ENCODE measurements around the gene SLC25A10. TPM values are rescaled to one million over a fixed set of nuclear protein-coding genes. Genes with fewer than 3 reads are reported as not detected.

Gene SLC25A10
- total RNA-seq, 1 experiment from 2014 or later, result 117 TPM

- no TSS peak for BruUV-seq (replicated peaks)
- Histone ChIP-seq H3K9me3 (ENCODE audit: low read length) (no peaks in the 10 kb centered on the region), H3K4me2 (ENCODE audit: low read length) (no peak overlapping the region), H3K79me2 (ENCODE audit: low read length) (no peaks in the 10 kb centered on the region), H3K9ac (ENCODE audit: low read length) (no peak overlapping the region), H4K20me1 (ENCODE audit: low read length) (no peaks in the 10 kb centered on the region), H3K4me1 (ENCODE audit: insufficient read depth, low read length) (peaks cover 38% of the 10 kb centered on the region), H3K36me3 (ENCODE audit: low read depth, low read length) (no peaks in the 10 kb centered on the region), H3K27me3 (ENCODE audit: low read length) (no peaks in the 10 kb centered on the region), H3K4me3 (ENCODE audit: low read length) (no peak overlapping the region), H3F3A (ENCODE audit: low read length, unreplicated experiment) (peaks cover 3% of the 10 kb centered on the region), H3K27ac (ENCODE audit: low read length) (no peak overlapping the region), H2AFZ (ENCODE audit: low read length) (no peak overlapping the region), H3K9me2 (replicated peaks; ENCODE audit: low read length) (no peaks in the 10 kb centered on the region)
- ChIA-PET POLR2A (ENCODE audit: unreplicated experiment) (interaction anchor here (0.6 to 0.7 kb wide), 3 partner anchors 22 to 154 kb away, joined by 4 to 12 read pairs (median 9); partner anchors contain the start of gene MRPL12), CTCF (no interaction called here)
- DNase-seq (no peak), ATAC-seq (no peak)
- TF ChIP-seq CTCF (conservative IDR thresholded peaks at IDR 0.05; ENCODE audit: low read depth, low read length), result no peak
- no peak for TF ChIP-seq EZH2phosphoT487 (IDR thresholded peaks at IDR 0.05; ENCODE audit: borderline replicate concordance, low read length)
- TF ChIP-seq EZH2 (IDR thresholded peaks at IDR 0.05; ENCODE audit: low read length, unreplicated experiment), result no peak
- intact Hi-C loops (cut with micrococcal nuclease), result no loop called here
Observed at GRCh38 chr17:81725439-81725838, 13.4 kb downstream of the SLC25A10 start.

DNA sequence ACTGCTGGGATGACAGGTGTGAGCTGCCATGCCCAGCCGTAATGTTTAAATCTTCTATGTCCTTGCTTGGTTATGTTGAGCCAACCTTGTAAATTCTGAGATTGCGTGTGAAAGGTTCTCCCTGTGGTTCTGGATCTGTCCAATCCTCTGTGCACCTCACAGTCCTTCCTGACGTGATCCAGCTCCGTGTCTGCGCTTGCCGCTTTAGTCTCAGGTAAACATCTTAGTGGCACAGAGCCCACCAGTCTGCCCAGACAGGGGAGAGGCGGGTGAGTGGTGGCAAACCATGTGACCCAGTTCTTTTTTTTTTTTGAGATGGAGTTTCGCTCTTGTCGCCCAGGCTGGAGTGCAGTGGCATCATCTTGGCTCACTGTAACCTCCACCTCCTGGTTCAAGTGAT is 13.9 kb downstream of the SLC25A10 start:
- Histone ChIP-seq H3K36me3 (ENCODE audit: low read depth, low read length) (no peaks in the 10 kb centered on the region), H3K9me3 (ENCODE audit: low read length) (no peaks in the 10 kb centered on the region), H4K20me1 (ENCODE audit: low read length) (no peaks in the 10 kb centered on the region), H3K4me3 (ENCODE audit: low read length) (no peak overlapping the region), H3K79me2 (ENCODE audit: low read length) (no peaks in the 10 kb centered on the region), H3K27ac (ENCODE audit: low read length) (no peak overlapping the region), H3K27me3 (ENCODE audit: low read length) (no peaks in the 10 kb centered on the region), H3K4me2 (ENCODE audit: low read length) (no peak overlapping the region), H2AFZ (ENCODE audit: low read length) (no peak overlapping the region), H3K9ac (ENCODE audit: low read length) (no peak overlapping the region), H3K9me2 (replicated peaks; ENCODE audit: low read length) (no peaks in the 10 kb centered on the region), H3K4me1 (ENCODE audit: insufficient read depth, low read length) (peaks cover 38% of the 10 kb centered on the region), H3F3A (ENCODE audit: low read length, unreplicated experiment) (peaks cover 3% of the 10 kb centered on the region)
- POLR2A ChIA-PET (ENCODE audit: unreplicated experiment), result interaction anchor here (0.7 kb wide), 1 partner anchor 23 kb away, joined by 4 read pairs; the partner anchor contains the start of gene MRPL12
- BruUV-seq (replicated peaks), result no TSS peak
- CTCF ChIA-PET, result no interaction called here
- DNase-seq, result no peak
- no peak for TF ChIP-seq CTCF (conservative IDR thresholded peaks at IDR 0.05; ENCODE audit: low read depth, low read length)
- TF ChIP-seq EZH2phosphoT487 (IDR thresholded peaks at IDR 0.05; ENCODE audit: borderline replicate concordance, low read length), result no peak
- TF ChIP-seq EZH2 (IDR thresholded peaks at IDR 0.05; ENCODE audit: low read length, unreplicated experiment), result no peak
- ATAC-seq, result no peak
- intact Hi-C loops (cut with micrococcal nuclease), result no loop called here

GRCh38 chr17:81727324-81728031 is 15.4 kb downstream of the SLC25A10 start:
- no peak overlapping the region for H3K4me3 ChIP-seq (ENCODE audit: low read length)
- peaks cover 3% of the 10 kb centered on the region for H3F3A ChIP-seq (ENCODE audit: low read length, unreplicated experiment)
- peak overlapping the region; percentile 11; the same call in 1 of the 2 replicates for H3K4me2 ChIP-seq (ENCODE audit: low read length)
- H3K79me2 ChIP-seq (ENCODE audit: low read length), result no peaks in the 10 kb centered on the region
- no peak overlapping the region for H3K9ac ChIP-seq (ENCODE audit: low read length)
- H3K9me2 ChIP-seq (replicated peaks; ENCODE audit: low read length), result no peaks in the 10 kb centered on the region
- DNase-seq (peak; percentile 44), ATAC-seq (peak; percentile 23)
- peaks cover 23% of the 10 kb centered on the region for H3K4me1 ChIP-seq (ENCODE audit: insufficient read depth, low read length)
- H4K20me1 ChIP-seq (ENCODE audit: low read length), result no peaks in the 10 kb centered on the region
- no peaks in the 10 kb centered on the region for H3K27me3 ChIP-seq (ENCODE audit: low read length)
- no peaks in the 10 kb centered on the region for H3K36me3 ChIP-seq (ENCODE audit: low read depth, low read length)
- ChIA-PET POLR2A (ENCODE audit: unreplicated experiment) (no interaction called here), CTCF (no interaction called here)
- TSS peak; percentile 38 for BruUV-seq (replicated peaks)
- H2AFZ ChIP-seq (ENCODE audit: low read length), result peak overlapping the region; percentile 49; the same call in 1 of the 2 replicates
- TF ChIP-seq EZH2 (IDR thresholded peaks at IDR 0.05; ENCODE audit: low read length, unreplicated experiment) (no peak), CTCF (conservative IDR thresholded peaks at IDR 0.05; ENCODE audit: low read depth, low read length) (no peak), EZH2phosphoT487 (IDR thresholded peaks at IDR 0.05; ENCODE audit: borderline replicate concordance, low read length) (no peak)
- intact Hi-C loops (cut with micrococcal nuclease), result no loop called here
- no peaks in the 10 kb centered on the region for H3K9me3 ChIP-seq (ENCODE audit: low read length)
- 0 out of 2 replicates have a peak overlapping the region, but pooled peaks have one; percentile 4 for H3K27ac ChIP-seq (ENCODE audit: low read length)

Measured in PC-3 (cell line).